Esophagus squamous epithelium (tissue), 5 donors: ENCODE results near the gene ATOSA. TPM values are rescaled to one million over a fixed set of nuclear protein-coding genes. Genes with fewer than 3 reads are reported as not detected.

Source experiments
- DNase-seq: peaks from one replicate; lab custom pipeline; 2025; lab: John Stamatoyannopoulos, UW
- H3K27ac ChIP-seq, 4 donors: fragments of 200-600 bp; sonication (generic); one replicate each; pipeline ENCODE4 v1.5.1; 2016 to 2019; ENCODE audit warnings: mild to moderate bottlenecking in 1 of 4
- H3K27me3 ChIP-seq, 4 donors: fragments of 200-600 bp; sonication (generic); 1 replicate in 3 of 4; 2 replicates in 1 of 4; pipeline versions ENCODE4 v1.5.1 to v1.6.0; 2017 to 2021; ENCODE audit warnings: antibody characterized with exemption in 1 of 4
- H3K36me3 ChIP-seq, 3 donors: fragments of 200-600 bp; sonication (generic); one replicate each; pipeline ENCODE4 v1.5.1; 2016 to 2019
- H3K4me1 ChIP-seq, 3 donors: fragments of 200-600 bp; sonication (generic); one replicate each; pipeline ENCODE4 v1.5.1; 2017 to 2019
- H3K4me3 ChIP-seq, 4 donors: fragments of 200-600 bp; sonication (generic); 1 replicate in 3 of 4; 2 replicates in 1 of 4; pipeline ENCODE4 v1.5.1; 2016 to 2019; ENCODE audit warnings: mild to moderate bottlenecking in 2 of 4, moderate library complexity in 1 of 4
- H3K9me3 ChIP-seq, 3 donors: fragments of 200-600 bp; sonication (generic); one replicate each; pipeline ENCODE4 v1.5.1; 2016 to 2019
- POLR2A ChIP-seq, 4 donors: fragments of 450-650 bp; IDR thresholded peaks; one replicate each; pipeline ENCODE4 v1.6.1; 2017; ENCODE audit warnings: antibody characterized with exemption in 4 of 4, mild to moderate bottlenecking in 4 of 4, moderate library complexity in 3 of 4
- WGBS, 2 donors: methylation state at CpG; one replicate each; pipeline ENCODE4 v1.1.5; 2018; 5-methylcytosine and 5-hydroxymethylcytosine counted together
- intact Hi-C: fragments of 100-400 bp; cut with DNase I; formaldehyde crosslinking; loops from one replicate; pipeline ENCODE4 v1.15.0; 2022
- total RNA-seq, 4 donors: library from RNA; depleted of rRNA; stranded (reverse); fragments of >200 nt; gene quantifications; one replicate each; pipeline ENCODE4 v1.1.0, GENCODE V29; 2016
- TF ChIP-seq, protein P1 (sequence below), 6 experiments: fragments of 450-650 bp in 4 of 6; fragments of 200-600 bp in 2 of 6; sonication (generic) in 2 of 6; IDR thresholded peaks; one replicate each; pipeline ENCODE4 v1.5.1; 2016 to 2019; ENCODE audit warnings: antibody characterized with exemption in 6 of 6, mild to moderate bottlenecking in 4 of 6, moderate library complexity in 4 of 6
- donor health status: DM: yes; HTN: yes; CAD: no.

Gene ATOSA
- total RNA-seq, 4 donors from 2014 or later: 38.9 to 69.8 (median 44.5) TPM

DNA sequence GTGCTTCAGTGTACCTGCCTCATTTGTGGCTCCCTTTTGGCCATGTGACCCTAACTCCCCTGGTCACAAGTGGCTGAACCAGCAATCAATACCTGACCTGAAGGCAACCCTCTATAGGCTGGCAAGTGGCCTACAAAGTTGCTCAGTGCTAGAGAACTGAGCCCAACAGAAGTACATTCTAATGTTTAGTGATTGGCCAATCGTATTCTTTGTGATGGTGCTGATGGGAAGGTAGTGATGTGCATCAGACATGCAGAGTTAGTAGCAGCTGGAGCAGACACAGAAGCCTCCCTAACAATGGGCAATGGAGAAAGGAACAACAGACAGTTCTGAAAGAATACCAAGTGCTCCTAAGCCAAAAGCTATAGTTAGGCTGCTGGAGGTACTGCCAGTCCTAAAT is 10.4 kb upstream of the ATOSA start:
- Histone ChIP-seq H3K9me3 (no peaks in the 10 kb centered on the region), H3K4me1 (no peaks in the 10 kb centered on the region), H3K36me3 (no peaks in the 10 kb centered on the region), H3K27ac (no peak overlapping the region), H3K27me3 (no peaks in the 10 kb centered on the region), H3K4me3 (no peak overlapping the region)
- no peak for DNase-seq
- intact Hi-C loops: no loop called here
- TF ChIP-seq, protein P1, sequence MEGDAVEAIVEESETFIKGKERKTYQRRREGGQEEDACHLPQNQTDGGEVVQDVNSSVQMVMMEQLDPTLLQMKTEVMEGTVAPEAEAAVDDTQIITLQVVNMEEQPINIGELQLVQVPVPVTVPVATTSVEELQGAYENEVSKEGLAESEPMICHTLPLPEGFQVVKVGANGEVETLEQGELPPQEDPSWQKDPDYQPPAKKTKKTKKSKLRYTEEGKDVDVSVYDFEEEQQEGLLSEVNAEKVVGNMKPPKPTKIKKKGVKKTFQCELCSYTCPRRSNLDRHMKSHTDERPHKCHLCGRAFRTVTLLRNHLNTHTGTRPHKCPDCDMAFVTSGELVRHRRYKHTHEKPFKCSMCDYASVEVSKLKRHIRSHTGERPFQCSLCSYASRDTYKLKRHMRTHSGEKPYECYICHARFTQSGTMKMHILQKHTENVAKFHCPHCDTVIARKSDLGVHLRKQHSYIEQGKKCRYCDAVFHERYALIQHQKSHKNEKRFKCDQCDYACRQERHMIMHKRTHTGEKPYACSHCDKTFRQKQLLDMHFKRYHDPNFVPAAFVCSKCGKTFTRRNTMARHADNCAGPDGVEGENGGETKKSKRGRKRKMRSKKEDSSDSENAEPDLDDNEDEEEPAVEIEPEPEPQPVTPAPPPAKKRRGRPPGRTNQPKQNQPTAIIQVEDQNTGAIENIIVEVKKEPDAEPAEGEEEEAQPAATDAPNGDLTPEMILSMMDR (IDR thresholded peaks at IDR 0.05): no peak
- TF ChIP-seq POLR2A (IDR thresholded peaks at IDR 0.05): no peak
- WGBS, 2 donors: 88 to 93% methylated on average over 1 of the region's 1 CpG

DNA sequence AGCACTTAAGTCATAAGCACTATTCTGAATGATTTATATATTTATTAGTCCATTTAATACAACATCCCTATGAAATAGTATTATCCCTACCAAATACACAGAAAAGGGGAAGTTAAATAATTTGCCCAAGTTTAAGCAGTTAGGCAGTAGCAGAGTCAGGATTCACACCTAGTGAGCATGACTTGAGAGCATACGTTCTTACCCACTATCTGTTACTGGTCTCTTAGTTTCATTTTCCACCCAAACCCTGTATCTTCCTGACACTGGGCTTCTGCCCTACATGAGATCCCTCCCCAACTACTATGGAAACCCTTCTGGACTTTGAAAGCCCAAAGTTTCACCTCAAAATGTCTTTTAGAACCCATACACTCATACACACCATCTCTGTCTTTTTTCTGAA is 4.4 kb upstream of the ATOSA start:
- H3K9me3 ChIP-seq: no peaks in the 10 kb centered on the region
- H3K27me3 ChIP-seq: no peaks in the 10 kb centered on the region
- no peak overlapping the region for H3K4me3 ChIP-seq
- DNase-seq: no peak
- H3K36me3 ChIP-seq: no peaks in the 10 kb centered on the region
- TF ChIP-seq POLR2A (IDR thresholded peaks at IDR 0.05): no peak
- TF ChIP-seq, protein P1 (IDR thresholded peaks at IDR 0.05): no peak
- peak overlapping the region in 1 of 4 donors; percentile 22 for H3K27ac ChIP-seq
- intact Hi-C loops: no loop called here
- 29 to 44% methylated on average over 1 of the region's 1 CpG for WGBS, 2 donors
- peaks cover 0 to 17% (median 0%) of the 10 kb centered on the region in 3 donors for H3K4me1 ChIP-seq

DNA sequence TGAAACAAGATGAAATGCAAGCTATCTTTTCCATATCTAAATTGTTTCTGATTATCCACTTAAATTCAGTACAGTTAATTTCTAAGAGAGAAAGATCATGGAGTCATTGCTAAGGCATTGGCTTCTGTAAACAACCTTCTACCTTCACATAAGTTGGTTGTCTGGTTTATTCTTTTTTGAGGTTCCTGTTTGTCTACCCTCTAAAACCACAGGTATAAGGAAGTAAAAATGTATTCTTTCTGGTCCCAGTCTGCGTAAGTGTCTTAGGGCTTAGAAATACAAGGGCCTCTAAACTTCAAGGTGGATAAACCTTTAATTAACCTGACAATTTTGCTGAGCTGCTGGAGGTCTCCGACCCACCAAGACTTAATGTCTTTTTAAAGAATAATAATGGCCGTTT is 3.6 kb upstream of the ATOSA start:
- TF ChIP-seq POLR2A (IDR thresholded peaks at IDR 0.05): no peak
- TF ChIP-seq, protein P1 (IDR thresholded peaks at IDR 0.05): no peak
- intact Hi-C loops: no loop called here
- Histone ChIP-seq H3K4me1 (peaks cover 0 to 19% (median 0%) of the 10 kb centered on the region in 3 donors), H3K36me3 (no peaks in the 10 kb centered on the region), H3K9me3 (no peaks in the 10 kb centered on the region), H3K4me3 (no peak overlapping the region), H3K27me3 (no peaks in the 10 kb centered on the region), H3K27ac (peak overlapping the region in 1 of 4 donors; percentile 22)
- DNase-seq: no peak
- 64 to 70% methylated on average over 3 of the region's 3 CpGs for WGBS, 2 donors

- Histone ChIP-seq H3K9me3 (no peaks in the 10 kb centered on the region), H3K4me1 (peaks cover 0 to 25% (median 0%) of the 10 kb centered on the region in 3 donors), H3K27me3 (no peaks in the 10 kb centered on the region), H3K27ac (peak overlapping the region in 1 of 4 donors; percentile 22), H3K4me3 (no peak overlapping the region), H3K36me3 (no peaks in the 10 kb centered on the region)
- intact Hi-C loops: no loop called here
- TF ChIP-seq, protein P1 (IDR thresholded peaks at IDR 0.05): no peak
- no peak for TF ChIP-seq POLR2A (IDR thresholded peaks at IDR 0.05)
- no peak for DNase-seq
Measured at GRCh38 chr15:52682200-52682599, 3.0 kb upstream of the ATOSA start.

DNA sequence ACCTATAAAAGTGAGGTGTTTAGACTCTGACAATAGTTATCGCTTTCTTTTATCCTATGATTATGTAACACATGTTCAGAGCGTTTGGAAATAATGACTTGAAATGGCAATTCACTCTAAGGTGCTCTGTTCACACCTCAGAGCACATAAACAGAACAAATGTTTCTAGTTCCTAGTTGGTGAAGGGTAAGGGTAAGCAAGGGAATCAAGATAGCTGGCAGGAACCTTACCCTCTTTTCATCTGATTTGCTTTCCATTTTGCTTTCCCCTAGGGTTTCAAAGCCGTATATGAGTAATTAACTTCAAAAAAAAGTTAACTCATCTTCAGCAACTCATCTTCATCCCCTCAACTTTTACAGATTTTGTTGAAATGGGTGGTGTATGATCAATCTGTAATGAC is 2.3 kb upstream of the ATOSA start:
- intact Hi-C loops: no loop called here
- DNase-seq: no peak
- no peak for TF ChIP-seq POLR2A (IDR thresholded peaks at IDR 0.05)
- TF ChIP-seq, protein P1 (IDR thresholded peaks at IDR 0.05): no peak
- no peaks in the 10 kb centered on the region for H3K27me3 ChIP-seq
- H3K27ac ChIP-seq: no peak overlapping the region
- peaks cover 0 to under 1% (median 0%) of the 10 kb centered on the region in 3 donors for H3K36me3 ChIP-seq
- 85 to 94% methylated on average over 3 of the region's 3 CpGs for WGBS, 2 donors
- H3K9me3 ChIP-seq: no peaks in the 10 kb centered on the region
- H3K4me1 ChIP-seq: peaks cover 0 to 33% (median 4%) of the 10 kb centered on the region in 3 donors
- no peak overlapping the region for H3K4me3 ChIP-seq
